Measurements from ENCODE around the gene KRTAP5-4. TPM values are rescaled to one million over a fixed set of nuclear protein-coding genes. Genes with fewer than 3 reads are reported as not detected.

KRTAP5-4 gene
- total RNA-seq, 1 donor from 2014 or later = not detected

DNA sequence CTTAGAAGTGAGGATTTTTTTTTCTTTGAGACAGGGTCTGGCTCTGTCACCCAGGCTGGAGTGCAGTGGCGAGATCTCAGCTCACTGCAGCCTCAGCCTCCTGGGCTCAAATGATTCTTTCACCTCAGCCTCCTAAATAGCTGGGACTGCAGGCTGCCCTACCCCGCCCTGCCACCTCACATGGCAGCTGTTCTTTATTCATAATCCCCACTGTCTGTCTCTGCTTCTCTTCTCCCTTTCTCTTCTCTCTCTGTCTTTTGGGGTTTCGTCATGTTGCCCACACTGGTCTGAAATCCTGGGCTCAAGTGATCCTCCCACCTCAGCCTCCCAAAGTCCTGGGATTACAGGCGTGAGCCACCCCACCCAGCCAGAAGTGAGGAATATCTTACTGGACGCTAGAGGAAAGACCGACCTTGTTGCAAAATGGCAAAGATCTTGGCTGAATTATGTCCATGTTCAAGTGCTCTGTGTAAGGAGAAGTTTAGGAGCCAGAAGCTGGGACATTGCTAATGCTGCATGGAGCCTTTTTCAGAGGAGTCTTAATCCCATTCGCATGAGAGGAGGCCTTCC, 29.6 kb upstream of the KRTAP5-4 start:
- Histone ChIP-seq H3K27me3 (ENCODE audit: insufficient read depth, low read length) (peaks cover 9% of the 10 kb centered on the region), H3K4me1 (ENCODE audit: insufficient read depth, low read length) (no peaks in the 10 kb centered on the region), H3K36me3 (ENCODE audit: insufficient read depth, low read length) (no peaks in the 10 kb centered on the region), H3K79me2 (ENCODE audit: insufficient read depth, low read length) (no peaks in the 10 kb centered on the region), H3K9me3 (ENCODE audit: insufficient read depth, low read depth, low read length) (no peaks in the 10 kb centered on the region), H3K9ac (ENCODE audit: low read length) (no peak overlapping the region), H3K27ac (ENCODE audit: low read depth, low read length) (no peak overlapping the region), H2AFZ (ENCODE audit: low read depth, low read length) (no peak overlapping the region), H3K4me2 (ENCODE audit: low read length) (no peak overlapping the region), H4K20me1 (ENCODE audit: insufficient read depth, low read length) (no peaks in the 10 kb centered on the region), H3K4me3 (ENCODE audit: insufficient read depth, low read depth, low read length) (no peak overlapping the region)
- FAIRE-seq (no peak), DNase-seq (ENCODE audit: low read depth) (no peak)
- no peaks in the 10 kb centered on the region for H3K4me1 Mint-ChIP-seq (ENCODE audit: low read depth, unreplicated experiment)
- no peaks in the 10 kb centered on the region for H3K36me3 Mint-ChIP-seq (ENCODE audit: low read depth, unreplicated experiment)
- H3K9me3 Mint-ChIP-seq (ENCODE audit: unreplicated experiment) = no peaks in the 10 kb centered on the region
- H3K4me3 Mint-ChIP-seq (ENCODE audit: unreplicated experiment) = no peak overlapping the region
- H3K27me3 Mint-ChIP-seq (ENCODE audit: low read depth, unreplicated experiment) = peaks cover 65% of the 10 kb centered on the region
- TF ChIP-seq, protein P1, sequence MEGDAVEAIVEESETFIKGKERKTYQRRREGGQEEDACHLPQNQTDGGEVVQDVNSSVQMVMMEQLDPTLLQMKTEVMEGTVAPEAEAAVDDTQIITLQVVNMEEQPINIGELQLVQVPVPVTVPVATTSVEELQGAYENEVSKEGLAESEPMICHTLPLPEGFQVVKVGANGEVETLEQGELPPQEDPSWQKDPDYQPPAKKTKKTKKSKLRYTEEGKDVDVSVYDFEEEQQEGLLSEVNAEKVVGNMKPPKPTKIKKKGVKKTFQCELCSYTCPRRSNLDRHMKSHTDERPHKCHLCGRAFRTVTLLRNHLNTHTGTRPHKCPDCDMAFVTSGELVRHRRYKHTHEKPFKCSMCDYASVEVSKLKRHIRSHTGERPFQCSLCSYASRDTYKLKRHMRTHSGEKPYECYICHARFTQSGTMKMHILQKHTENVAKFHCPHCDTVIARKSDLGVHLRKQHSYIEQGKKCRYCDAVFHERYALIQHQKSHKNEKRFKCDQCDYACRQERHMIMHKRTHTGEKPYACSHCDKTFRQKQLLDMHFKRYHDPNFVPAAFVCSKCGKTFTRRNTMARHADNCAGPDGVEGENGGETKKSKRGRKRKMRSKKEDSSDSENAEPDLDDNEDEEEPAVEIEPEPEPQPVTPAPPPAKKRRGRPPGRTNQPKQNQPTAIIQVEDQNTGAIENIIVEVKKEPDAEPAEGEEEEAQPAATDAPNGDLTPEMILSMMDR (IDR thresholded peaks at IDR 0.05; ENCODE audit: insufficient read depth, low read depth, low read length) = no peak
- no peak for TF ChIP-seq EZH2 (IDR thresholded peaks at IDR 0.05; ENCODE audit: insufficient read depth, low read length)
- no peak overlapping the region for H3K27ac Mint-ChIP-seq (ENCODE audit: unreplicated experiment)

DNA sequence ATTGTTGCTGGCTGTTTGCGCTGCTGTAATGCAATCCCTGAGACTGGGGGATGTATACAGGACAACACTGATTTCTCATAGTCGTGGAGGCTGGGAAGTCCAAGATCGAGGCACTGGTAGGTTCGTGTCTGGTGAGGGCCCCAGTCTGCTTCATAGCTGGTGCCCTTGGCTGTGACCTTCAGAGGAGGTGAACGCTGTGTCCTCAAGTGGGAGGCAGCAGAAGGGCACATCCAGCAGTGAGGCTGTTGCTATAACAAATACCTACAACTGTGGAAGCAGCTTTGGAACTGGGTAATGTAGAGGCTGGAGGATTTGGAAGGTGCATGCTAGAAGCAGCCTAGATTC, 29.0 kb upstream of the KRTAP5-4 start:
- no peaks in the 10 kb centered on the region for H3K9me3 ChIP-seq (ENCODE audit: insufficient read depth, low read depth, low read length)
- TF ChIP-seq, protein P1 (IDR thresholded peaks at IDR 0.05; ENCODE audit: insufficient read depth, low read depth, low read length) = no peak
- TF ChIP-seq EZH2 (IDR thresholded peaks at IDR 0.05; ENCODE audit: insufficient read depth, low read length) = no peak
- H3K79me2 ChIP-seq (ENCODE audit: insufficient read depth, low read length) = no peaks in the 10 kb centered on the region
- H3K4me2 ChIP-seq (ENCODE audit: low read length) = no peak overlapping the region
- no peak overlapping the region for H2AFZ ChIP-seq (ENCODE audit: low read depth, low read length)
- H3K4me1 Mint-ChIP-seq (ENCODE audit: low read depth, unreplicated experiment) = no peaks in the 10 kb centered on the region
- no peaks in the 10 kb centered on the region for H3K4me1 ChIP-seq (ENCODE audit: insufficient read depth, low read length)
- no peak overlapping the region for H3K9ac ChIP-seq (ENCODE audit: low read length)
- H3K27me3 ChIP-seq (ENCODE audit: insufficient read depth, low read length) = peaks cover 7% of the 10 kb centered on the region
- H3K9me3 Mint-ChIP-seq (ENCODE audit: unreplicated experiment) = no peaks in the 10 kb centered on the region
- no peak overlapping the region for H3K27ac ChIP-seq (ENCODE audit: low read depth, low read length)
- no peak overlapping the region for H3K4me3 Mint-ChIP-seq (ENCODE audit: unreplicated experiment)
- no peaks in the 10 kb centered on the region for H3K36me3 Mint-ChIP-seq (ENCODE audit: low read depth, unreplicated experiment)
- no peak overlapping the region for H3K27ac Mint-ChIP-seq (ENCODE audit: unreplicated experiment)
- H3K36me3 ChIP-seq (ENCODE audit: insufficient read depth, low read length) = no peaks in the 10 kb centered on the region
- peaks cover 62% of the 10 kb centered on the region for H3K27me3 Mint-ChIP-seq (ENCODE audit: low read depth, unreplicated experiment)
- no peak for DNase-seq (ENCODE audit: low read depth)
- H4K20me1 ChIP-seq (ENCODE audit: insufficient read depth, low read length) = no peaks in the 10 kb centered on the region
- H3K4me3 ChIP-seq (ENCODE audit: insufficient read depth, low read depth, low read length) = no peak overlapping the region
- FAIRE-seq = no peak

DNA sequence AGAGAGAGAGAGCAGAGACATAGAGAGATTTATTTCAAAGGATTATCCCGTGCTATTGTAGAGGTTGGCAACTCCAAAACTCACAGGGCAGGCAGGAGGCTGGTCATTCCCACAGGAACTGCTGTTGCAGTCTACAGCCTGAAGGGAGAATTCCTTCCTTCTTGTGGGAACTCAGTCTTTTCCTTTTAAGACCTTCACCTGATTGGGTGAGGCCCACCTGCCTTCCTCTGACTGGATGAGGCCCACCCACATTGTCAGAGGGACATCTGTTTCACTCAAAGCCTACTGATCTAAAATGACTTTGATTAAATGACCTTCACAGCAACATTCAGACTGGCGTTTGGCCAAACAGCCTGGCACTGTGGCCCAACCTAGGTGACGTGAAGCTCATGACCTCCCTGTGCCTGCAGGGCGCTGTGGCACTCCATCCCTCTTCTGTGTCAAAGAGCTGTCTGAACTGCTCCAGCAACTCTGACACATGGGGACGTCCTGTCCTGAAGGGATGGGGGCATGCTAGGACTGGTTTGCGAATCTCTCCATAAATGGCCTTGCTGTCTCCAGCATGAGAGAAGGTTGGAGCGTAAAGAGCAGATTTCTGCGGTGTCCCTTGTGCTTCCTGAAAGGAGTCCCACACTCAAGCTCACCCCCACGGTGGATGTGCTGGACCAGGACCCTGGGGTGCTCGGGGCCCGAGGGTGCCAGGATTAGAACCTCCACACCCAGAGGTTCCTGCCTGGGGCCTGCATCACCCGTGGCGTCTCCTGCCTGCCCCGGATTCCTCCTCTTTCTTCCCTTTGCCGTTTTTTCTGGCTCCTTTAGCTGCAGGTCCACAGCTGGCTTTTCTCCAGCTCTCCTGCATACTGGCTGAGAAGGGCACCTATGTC, 28.3 kb upstream of the KRTAP5-4 start:
- Histone ChIP-seq H2AFZ (ENCODE audit: low read depth, low read length) (no peak overlapping the region), H3K4me3 (ENCODE audit: insufficient read depth, low read depth, low read length) (no peak overlapping the region), H3K27ac (ENCODE audit: low read depth, low read length) (no peak overlapping the region), H4K20me1 (ENCODE audit: insufficient read depth, low read length) (no peaks in the 10 kb centered on the region), H3K9ac (ENCODE audit: low read length) (no peak overlapping the region), H3K4me1 (ENCODE audit: insufficient read depth, low read length) (no peaks in the 10 kb centered on the region), H3K79me2 (ENCODE audit: insufficient read depth, low read length) (no peaks in the 10 kb centered on the region), H3K27me3 (ENCODE audit: insufficient read depth, low read length) (peaks cover 7% of the 10 kb centered on the region), H3K36me3 (ENCODE audit: insufficient read depth, low read length) (no peaks in the 10 kb centered on the region), H3K9me3 (ENCODE audit: insufficient read depth, low read depth, low read length) (no peaks in the 10 kb centered on the region), H3K4me2 (ENCODE audit: low read length) (no peak overlapping the region)
- FAIRE-seq (no peak), DNase-seq (ENCODE audit: low read depth) (no peak)
- H3K9me3 Mint-ChIP-seq (ENCODE audit: unreplicated experiment) = no peaks in the 10 kb centered on the region
- no peaks in the 10 kb centered on the region for H3K36me3 Mint-ChIP-seq (ENCODE audit: low read depth, unreplicated experiment)
- no peak overlapping the region for H3K27ac Mint-ChIP-seq (ENCODE audit: unreplicated experiment)
- H3K27me3 Mint-ChIP-seq (ENCODE audit: low read depth, unreplicated experiment) = peaks cover 62% of the 10 kb centered on the region
- no peak overlapping the region for H3K4me3 Mint-ChIP-seq (ENCODE audit: unreplicated experiment)
- TF ChIP-seq, protein P1 (IDR thresholded peaks at IDR 0.05; ENCODE audit: insufficient read depth, low read depth, low read length) = no peak
- H3K4me1 Mint-ChIP-seq (ENCODE audit: low read depth, unreplicated experiment) = no peaks in the 10 kb centered on the region

All from astrocyte (in vitro differentiated cells and primary cell).